ENCODE measurements around the gene SLC25A47.
"Not testable (repeated sequence)": the region's sequence is repeated elsewhere in the genome, so short reads cannot be mapped to it uniquely, and the experiment has no call there.

SLC25A47 gene

GRCh38 chr14:100295376-100296105, 27.6 kb upstream of the SLC25A47 start:
- Histone ChIP-seq H3K27ac (ENCODE audit: low read depth, low read length, poor library complexity, severe bottlenecking) (no peak overlapping the region), H3K9me2 (ENCODE audit: low read depth, low read length) (no peaks in the 10 kb centered on the region), H4K20me1 (ENCODE audit: insufficient read depth, low read length) (no peaks in the 10 kb centered on the region), H3K4me2 (ENCODE audit: low read length) (no peak overlapping the region), H3K27me3 (ENCODE audit: insufficient read depth, low read length) (peaks cover 5% of the 10 kb centered on the region; the same call in 1 of the 2 replicates), H3F3A (ENCODE audit: insufficient read depth, low read length) (no peaks in the 10 kb centered on the region), H3K79me2 (ENCODE audit: insufficient read depth, low read length) (no peaks in the 10 kb centered on the region), H3K4me3 (ENCODE audit: low read depth, low read length, poor library complexity, severe bottlenecking) (no peak overlapping the region), H2AFZ (ENCODE audit: low read length) (no peak overlapping the region), H3K4me1 (ENCODE audit: insufficient read depth, low read length, severe bottlenecking) (peaks cover 14% of the 10 kb centered on the region), H3K9ac (ENCODE audit: low read length) (no peak overlapping the region), H3K9me3 (ENCODE audit: low read length) (no peaks in the 10 kb centered on the region), H3K36me3 (ENCODE audit: insufficient read depth, low read length) (no peaks in the 10 kb centered on the region)
- no peak for TF ChIP-seq EZH2 (IDR thresholded peaks at IDR 0.05; ENCODE audit: borderline replicate concordance, low read length)
- no peak for TF ChIP-seq CTCF (IDR thresholded peaks at IDR 0.05; ENCODE audit: low read length)

GRCh38 chr14:100296106-100296651, 27.0 kb upstream of the SLC25A47 start:
- Histone ChIP-seq H3K9me3 (ENCODE audit: low read length) (no peaks in the 10 kb centered on the region), H3K27ac (ENCODE audit: low read depth, low read length, poor library complexity, severe bottlenecking) (no peak overlapping the region), H3K4me1 (ENCODE audit: insufficient read depth, low read length, severe bottlenecking) (peaks cover 14% of the 10 kb centered on the region)

GRCh38 chr14:100296729-100297128, 26.4 kb upstream of the SLC25A47 start:
- H3K9me2 ChIP-seq (ENCODE audit: low read depth, low read length); H3K27ac ChIP-seq (ENCODE audit: low read depth, low read length, poor library complexity, severe bottlenecking); H3K4me3 ChIP-seq (ENCODE audit: low read depth, low read length, poor library complexity, severe bottlenecking); H4K20me1 ChIP-seq (ENCODE audit: insufficient read depth, low read length); H3K36me3 ChIP-seq (ENCODE audit: insufficient read depth, low read length); H3K27me3 ChIP-seq (ENCODE audit: insufficient read depth, low read length); H2AFZ ChIP-seq (ENCODE audit: low read length); H3K9ac ChIP-seq (ENCODE audit: low read length); H3F3A ChIP-seq (ENCODE audit: insufficient read depth, low read length); H3K79me2 ChIP-seq (ENCODE audit: insufficient read depth, low read length); H3K9me3 ChIP-seq (ENCODE audit: low read length): not testable (repeated sequence)
- peaks cover 14% of the 10 kb centered on the region for H3K4me1 ChIP-seq (ENCODE audit: insufficient read depth, low read length, severe bottlenecking)
- peak overlapping the region; percentile 28; the same call in 1 of the 2 replicates for H3K4me2 ChIP-seq (ENCODE audit: low read length)

More at GRCh38 chr14:100296106-100296651, 27.0 kb upstream of the SLC25A47 start:
- H3K27me3 ChIP-seq (ENCODE audit: insufficient read depth, low read length) = peaks cover 5% of the 10 kb centered on the region; the same call in 1 of the 2 replicates
- no peaks in the 10 kb centered on the region for H3K9me2 ChIP-seq (ENCODE audit: low read depth, low read length)
- H3K4me3 ChIP-seq (ENCODE audit: low read depth, low read length, poor library complexity, severe bottlenecking) = no peak overlapping the region
- no peaks in the 10 kb centered on the region for H3K36me3 ChIP-seq (ENCODE audit: insufficient read depth, low read length)
- H3F3A ChIP-seq (ENCODE audit: insufficient read depth, low read length) = no peaks in the 10 kb centered on the region
- H3K4me2 ChIP-seq (ENCODE audit: low read length) = no peak overlapping the region
- H3K79me2 ChIP-seq (ENCODE audit: insufficient read depth, low read length) = no peaks in the 10 kb centered on the region
- no peak overlapping the region for H3K9ac ChIP-seq (ENCODE audit: low read length)
- no peaks in the 10 kb centered on the region for H4K20me1 ChIP-seq (ENCODE audit: insufficient read depth, low read length)
- TF ChIP-seq EZH2 (IDR thresholded peaks at IDR 0.05; ENCODE audit: borderline replicate concordance, low read length) (no peak), CTCF (IDR thresholded peaks at IDR 0.05; ENCODE audit: low read length) (no peak)
- no peak overlapping the region for H2AFZ ChIP-seq (ENCODE audit: low read length)
